HG02678 (cell line): ENCODE results near the gene WNT5A.

Source experiments
- ATAC-seq: cut with Tn5 transposase; IDR thresholded peaks from one replicate; pipeline ENCODE4 v1.9.1; 2021; ENCODE audit warnings: mild to moderate bottlenecking, moderate library complexity; ENCODE audit not compliant: unreplicated experiment

Gene WNT5A

DNA sequence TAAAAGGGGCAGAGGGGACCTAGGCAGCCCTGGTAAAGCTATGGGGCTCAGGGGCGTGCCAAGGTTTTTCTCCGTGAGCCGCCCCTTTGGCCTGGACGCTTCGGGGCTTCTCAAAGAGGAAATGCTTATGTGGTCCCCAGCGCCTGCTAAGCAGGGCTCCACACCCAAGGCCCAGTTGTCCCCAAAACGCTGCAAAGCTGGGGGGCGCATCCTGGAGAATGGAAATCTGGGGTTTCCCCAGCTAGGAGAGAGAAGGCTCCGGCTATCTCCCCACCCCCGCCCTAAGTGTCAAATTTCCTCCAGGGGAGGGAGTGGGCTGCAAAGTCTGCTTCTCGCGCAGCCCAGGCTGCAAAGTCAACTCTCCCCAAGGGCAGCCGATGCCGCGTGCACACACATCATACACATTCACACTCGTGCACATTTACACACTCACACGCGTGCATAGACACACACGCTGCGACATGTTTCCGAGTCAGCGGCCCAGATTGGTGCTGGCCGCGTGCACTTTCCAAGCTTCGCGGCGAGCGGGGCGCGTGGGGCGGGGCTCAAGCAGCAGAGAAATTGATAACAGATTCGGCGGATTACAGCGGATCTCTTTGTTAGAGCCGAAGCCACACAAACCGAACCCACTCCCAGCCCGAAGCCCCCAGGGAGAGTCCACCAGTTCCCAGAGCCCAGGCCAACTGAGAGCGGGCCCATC, 4.5 kb downstream of the WNT5A start:
- no peak for ATAC-seq

DNA sequence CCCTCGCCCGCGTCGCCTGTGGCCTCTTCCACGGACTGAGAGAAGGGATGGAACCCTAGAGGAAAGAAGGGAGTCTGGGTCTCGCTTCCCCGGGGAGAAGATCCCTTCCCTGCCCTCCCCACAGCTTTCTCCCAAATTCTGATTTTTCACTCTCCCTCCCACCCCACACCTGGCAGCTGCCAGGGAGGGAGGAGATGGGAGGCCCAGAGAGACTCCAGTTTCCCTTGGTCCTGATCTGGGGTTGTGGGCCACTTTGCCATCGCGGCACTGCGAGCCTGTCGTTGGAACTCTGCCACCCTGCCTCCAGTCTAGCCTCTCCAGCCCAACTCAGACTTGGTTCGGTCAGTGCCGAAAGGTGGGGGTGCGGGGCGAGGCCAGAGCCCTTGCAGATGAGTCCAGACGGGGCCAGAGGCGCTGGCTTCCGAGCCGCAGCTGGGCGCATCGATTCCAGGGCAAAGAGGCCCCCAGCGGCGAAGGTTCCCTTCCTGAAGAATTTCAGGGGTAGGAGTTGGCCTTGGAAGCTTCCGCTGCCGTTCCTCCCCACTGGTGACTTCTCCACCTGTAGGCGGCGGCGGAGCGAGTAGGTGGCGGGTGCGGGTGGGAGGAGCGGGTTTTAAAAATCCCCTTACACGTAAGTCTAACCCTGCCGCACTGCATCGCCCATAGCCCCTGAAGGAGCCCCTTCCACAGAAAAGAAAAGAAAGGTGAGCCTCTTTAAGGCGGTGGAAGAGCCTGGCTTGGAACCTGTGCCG, 5.2 kb downstream of the WNT5A start:
- no peak for ATAC-seq

DNA sequence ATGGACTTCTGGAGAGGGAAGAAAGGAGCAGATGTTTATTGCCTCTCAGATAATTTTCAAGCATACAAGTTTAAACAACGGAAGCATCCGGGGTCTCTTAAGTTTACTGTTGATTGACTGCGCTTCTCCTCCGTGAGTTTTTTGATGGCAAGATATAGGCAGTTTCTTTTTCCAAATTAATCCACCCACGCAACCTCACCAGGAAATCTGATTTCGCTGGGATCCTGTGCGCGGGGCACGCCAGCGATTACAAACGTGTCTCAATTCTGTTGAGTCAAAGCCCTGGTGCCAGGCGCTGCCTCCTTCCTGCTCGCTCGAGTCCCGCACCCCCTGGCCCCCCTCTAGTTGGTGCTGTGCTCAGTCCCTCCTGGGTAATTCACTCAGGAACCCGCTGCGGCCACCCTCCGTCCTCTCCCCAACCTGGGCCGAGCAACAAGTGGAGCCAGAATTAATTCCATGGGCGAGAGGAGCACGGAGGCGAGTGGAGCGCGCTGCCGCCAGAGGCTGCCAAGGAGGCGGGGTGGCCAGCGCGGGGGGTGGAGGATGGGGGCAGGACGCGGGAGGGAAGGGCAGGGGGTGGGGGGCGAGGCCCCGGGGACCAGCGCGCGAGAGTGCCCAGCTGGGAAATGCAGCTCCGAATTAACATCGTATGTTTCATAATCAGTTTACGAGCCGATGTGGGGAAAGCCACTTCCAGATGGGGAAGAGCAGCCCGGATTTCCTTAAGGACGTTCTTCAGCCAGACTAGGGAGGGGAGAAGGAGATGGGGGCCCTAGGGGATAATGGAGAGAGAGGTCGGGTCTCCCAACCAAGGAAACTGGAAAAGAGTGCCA, 6.0 kb downstream of the WNT5A start:
- ATAC-seq: no peak

DNA sequence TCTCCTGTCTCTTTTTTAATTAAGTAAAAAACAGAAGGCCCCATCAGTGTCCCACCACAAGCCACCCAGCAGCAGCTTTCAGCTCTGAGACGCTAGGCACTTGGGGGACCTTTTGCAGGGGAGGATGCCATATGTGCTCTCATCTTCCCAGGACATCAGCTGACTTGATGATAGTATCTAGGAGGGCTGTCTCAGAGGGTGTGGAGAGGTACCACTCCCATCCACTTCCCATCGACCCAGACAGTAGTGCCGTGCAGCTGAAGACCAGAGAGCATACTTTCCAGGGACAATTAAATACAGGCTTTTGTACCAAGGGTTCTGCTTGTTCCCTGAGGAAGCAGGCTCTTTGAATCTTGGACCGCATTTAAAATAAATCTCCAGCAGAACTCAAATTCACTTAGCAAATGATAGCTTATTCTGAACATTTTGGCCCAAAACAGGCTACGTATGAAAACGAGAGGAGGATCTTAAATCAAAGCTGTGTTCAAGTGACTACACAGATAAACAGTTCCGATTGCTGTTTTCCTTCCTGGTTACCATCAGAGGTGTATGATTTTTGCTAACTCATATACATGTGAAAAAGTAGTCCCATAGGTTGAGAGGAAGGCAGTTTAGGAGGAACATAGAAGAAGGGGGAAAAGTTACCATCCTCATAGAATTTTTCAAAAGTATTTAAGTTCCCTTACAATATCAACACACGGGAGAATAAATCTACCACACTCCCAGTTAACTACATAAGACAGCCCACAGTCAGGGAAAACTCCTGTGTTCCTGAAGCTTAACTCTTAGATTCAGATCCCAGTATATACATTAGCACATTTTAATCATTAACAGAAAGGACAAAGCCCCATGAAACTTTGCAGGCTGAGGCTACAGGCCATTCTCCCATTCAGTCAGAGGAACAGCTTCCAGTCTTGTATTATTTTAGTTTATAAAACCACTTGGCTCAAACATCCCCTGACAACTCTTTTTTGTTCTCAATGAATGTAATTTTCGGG, 9.5 kb downstream of the WNT5A start:
- ATAC-seq: no peak

DNA sequence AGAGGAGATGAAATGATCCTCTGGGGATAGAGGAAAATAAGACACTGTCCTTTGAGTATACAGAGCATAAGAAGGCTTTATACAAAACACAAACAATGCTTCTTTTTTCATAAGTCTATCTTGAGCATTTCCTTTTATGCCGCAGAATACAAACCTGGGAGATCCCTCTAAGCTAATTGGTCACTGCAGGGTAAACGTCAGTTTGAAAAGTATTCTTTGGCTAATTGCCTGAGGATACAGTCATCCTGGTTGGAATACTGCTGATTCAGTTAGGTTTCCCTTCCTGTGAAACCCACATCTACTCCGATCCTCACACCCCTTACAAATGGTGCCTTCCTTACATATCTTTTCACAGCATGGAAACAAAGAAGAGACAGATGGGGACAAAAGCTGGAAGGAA, 10.6 kb downstream of the WNT5A start:
- ATAC-seq: no peak

DNA sequence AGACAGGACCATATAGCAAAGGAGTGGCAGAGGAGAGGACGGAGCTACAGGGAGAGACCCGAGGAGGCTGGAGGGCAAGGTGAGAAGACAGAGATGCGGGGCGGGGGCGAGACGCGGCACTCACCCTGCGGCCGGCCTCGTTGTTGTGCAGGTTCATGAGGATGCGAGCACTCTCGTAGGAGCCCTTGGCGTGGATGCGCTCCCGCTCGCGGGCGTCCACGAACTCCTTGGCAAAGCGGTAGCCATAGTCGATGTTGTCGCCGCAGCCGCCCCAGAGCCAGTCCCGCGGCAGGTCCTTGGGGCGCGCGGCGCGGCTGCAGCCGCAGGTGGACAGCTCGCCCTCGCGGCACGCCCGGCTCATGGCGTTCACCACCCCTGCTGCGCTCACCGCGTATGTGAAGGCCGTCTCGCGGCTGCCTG, 12.9 kb downstream of the WNT5A start:
- no peak for ATAC-seq

DNA sequence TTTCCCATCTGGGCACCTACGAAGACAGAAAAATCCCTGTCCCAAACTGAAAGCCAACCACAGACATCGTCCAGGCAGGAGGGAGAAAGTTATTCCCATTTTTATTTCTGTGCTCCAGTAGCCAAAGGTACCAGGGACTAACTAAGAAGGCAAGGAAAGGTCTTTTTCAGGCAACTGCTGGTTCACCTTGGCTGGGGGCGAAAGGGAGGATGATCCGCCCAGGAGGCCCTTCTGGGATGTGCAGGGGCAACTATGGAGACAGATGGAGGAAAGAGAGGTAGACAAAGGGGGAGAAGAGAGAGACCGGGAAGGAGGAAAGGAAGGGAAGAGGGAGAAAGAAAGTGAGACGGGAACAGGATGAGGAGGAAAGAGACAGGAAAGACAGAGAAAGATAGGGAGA, 13.3 kb downstream of the WNT5A start:
- ATAC-seq: no peak

DNA sequence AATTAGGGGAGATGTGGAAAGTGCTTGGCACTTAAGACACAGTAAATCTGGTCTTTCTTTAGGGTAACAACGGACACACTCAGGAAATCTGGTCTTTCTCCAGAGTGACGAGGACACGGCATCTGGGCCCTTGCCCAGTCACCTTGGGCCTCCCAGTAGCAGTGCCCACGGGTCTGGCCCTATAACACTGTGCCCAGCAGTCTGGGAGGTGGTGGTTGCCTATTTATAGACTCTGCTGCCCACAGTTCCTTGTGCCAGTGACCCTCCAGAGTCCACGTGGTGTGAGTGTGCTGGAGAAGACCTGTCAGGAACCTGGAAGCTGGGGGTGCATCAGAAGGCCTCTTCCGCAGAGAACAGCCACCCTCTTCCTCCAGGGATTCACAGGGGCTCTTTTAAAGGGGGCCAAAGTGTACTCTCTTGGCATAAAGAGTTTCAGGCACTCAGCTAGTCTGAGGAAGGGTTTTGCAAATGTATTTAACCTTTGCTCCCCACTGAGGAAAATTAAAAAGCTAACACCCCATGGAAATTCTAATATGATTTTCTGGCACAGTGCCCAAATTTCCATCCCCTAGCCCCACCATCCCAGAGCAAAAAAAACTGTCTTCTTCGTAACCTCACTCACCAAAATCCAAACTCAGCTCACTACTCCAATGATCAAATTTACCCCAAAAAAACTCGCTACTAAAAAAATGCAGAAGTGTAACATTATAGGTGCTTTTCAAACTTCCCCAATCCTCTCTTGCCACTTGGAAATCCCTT, 15.4 kb downstream of the WNT5A start:
- ATAC-seq: no peak

DNA sequence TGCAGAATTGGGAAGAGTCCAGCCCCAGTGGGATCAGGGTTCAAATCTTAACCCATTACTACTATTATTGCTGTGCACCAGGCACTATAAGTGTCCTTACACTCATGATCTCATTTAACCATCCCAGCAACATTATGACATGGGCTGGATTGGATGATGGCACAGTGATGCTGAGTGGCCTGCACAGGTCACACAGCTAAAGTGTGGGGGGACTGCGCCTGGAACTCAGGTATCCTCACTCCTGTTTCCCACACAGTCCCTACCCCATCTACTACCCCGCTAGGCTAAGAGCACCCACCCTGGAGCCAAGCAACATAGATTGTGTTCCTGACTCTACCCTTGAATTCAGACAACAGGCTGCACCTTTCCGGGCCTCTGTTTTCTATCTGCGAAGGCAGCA, 16.0 kb downstream of the WNT5A start:
- ATAC-seq: no peak

DNA sequence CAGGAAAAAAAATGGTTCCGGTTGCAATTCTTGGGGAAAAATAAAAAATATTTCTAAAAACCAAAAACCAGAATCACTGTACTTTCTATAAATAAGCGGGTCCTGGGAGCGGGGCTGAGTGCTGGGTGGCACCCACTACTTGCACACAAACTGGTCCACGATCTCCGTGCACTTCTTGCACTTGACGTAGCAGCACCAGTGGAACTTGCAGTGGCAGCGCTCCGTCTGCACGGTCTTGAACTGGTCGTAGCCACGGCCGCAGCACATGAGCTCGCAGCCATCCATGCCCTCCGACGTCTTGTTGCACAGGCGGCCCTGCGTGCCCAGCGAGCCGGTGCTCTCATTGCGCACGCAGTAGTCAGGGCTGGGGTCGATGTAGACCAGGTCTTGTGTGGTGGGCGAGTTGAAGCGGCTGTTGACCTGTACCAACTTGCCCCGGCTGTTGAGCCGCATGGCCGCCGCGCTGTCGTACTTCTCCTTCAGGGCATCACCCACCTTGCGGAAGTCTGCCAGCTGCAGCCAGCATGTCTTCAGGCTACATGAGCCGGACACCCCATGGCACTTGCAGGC, 17.1 kb downstream of the WNT5A start:
- ATAC-seq: no peak

DNA sequence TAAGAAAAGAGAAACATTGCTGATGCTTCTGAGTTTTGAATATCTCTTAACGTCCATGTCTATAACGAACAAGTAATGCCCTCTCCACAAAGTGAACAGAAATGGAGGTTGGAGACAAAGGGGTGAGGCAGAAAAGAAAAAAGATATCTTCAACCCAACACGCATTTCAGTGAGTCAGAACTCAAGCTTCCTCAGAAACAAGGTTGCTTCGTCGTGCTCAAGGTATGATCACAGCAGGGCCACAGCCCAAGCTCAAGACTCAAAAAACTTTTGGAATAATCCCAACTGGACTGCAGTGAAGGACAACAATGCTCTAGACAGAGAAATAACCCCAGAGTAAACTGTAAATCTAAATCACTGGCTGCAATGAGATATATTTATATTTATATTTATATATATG, 18.9 kb downstream of the WNT5A start:
- ATAC-seq: no peak

DNA sequence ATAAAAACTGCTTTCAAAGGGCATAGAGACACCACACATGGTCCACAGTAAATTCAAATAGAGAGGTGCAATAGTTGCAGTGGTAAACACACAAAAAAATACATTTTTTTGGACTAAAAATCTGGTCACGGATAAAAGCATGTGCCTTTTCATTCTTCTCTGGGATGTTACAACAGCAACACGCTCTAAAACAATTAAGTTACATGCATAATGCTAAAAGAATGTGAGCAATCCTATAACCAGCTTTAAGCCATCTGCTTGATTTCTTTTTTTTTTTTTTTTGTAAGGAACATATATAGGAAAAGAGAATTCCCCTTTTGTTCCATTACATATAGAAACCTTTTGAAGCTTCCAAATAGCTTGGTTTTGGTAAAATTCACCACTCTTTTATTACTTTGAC, 20.0 kb downstream of the WNT5A start:
- ATAC-seq: no peak

DNA sequence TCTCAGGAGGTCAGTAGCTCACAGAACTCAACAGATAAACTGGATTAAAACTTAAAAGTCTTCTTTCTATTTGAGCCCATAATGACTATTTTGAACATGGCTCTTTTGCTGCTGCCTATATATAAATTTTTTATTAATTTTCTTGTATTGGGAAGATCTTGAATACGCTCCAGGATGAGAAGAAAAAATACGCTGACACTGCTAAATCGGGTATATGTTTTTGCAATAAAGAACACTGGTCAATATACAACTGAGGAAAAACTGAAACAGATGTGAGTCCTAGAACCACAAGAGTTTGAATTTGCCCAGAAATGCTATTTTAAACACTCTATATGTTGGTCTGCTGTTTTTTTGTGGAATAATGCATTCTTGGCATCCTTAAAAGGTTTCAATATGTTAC, 20.6 kb downstream of the WNT5A start:
- ATAC-seq: no peak

DNA sequence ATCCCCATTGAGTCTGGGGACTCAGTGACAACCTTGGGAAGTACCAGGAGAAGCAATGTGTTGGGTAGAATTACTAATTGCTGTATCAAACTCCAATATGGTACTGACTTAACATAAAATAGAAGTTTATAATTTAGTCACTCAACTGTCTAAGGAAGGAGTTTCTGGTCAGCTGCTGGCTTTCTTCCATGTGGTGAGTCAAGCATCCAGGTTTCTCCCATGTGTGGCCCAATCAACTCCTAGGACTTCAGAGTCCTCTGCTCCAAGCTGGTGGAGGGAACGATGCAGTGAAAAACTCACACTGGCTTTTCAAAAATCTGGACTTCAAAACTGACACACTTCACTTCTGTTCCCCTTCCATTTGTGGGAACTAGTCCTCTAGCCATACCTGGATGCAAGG, 25.2 kb downstream of the WNT5A start:
- ATAC-seq: no peak

DNA sequence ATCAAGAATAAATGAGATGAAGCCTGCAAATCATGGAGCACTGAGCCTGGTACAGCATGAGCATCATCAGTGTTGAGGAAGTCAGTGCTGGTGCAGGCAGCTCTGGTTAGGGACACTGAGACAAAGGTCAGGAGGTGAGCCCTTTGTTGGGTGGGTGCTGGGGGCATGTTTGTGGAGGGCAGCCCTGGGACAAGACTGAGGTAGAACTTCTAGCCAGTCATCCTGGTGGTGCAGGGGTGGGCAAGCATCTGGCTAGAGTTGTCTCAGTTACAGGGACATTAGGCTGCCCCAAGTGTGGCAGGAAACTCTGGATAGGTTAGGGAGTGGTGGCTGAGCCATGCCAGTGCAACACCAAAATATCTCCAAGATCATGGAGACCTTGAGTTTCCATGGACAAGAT, 27.3 kb downstream of the WNT5A start:
- no peak for ATAC-seq

DNA sequence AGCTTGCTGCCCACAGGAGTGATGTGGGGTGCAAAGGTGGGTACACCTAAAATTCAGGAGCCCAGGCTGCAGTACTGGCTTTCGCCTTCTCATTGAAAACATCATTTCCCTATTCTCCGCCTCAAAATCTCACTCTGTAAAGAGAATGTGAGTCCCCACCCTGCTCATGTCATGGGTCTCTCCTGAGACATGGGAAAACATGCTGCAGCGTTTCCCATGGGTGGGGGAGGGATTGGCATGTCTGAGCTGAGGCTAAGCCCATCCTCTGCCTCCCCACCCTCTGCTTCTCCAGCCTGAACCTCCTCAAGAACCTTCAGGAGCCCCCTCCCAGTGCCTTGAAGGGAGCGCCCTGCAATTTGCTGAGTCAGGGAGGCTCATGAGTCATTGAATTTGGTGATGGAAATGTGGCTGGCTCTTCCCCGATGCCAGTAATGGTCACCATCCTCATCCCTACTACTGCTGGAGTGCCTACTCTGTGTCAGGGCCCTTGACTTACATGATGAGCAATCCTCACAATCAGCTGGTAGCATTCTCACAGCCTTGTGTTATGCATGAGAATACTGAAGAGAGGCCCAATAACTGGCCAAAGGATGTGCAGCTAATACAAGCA, 28.8 kb downstream of the WNT5A start:
- ATAC-seq: no peak

DNA sequence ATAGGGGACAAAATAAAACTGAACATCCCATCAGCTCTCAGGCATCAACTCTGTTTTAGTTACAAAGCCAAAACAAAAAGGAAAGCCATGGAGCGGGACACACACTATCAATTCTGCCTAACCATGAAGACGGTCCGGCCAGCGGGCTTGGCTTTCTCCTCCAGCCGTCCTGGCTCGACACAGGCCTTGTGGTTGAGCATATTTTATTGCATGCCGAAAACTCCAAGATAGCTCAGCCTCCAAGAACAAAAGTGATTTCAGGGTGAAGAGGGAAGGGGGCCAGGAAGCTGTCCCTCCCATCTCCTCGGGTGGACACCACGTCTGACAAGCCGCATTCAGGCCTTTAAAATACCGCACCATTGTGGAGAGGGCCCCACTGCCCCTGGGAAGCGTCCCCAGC, 31.2 kb downstream of the WNT5A start:
- ATAC-seq: no peak

DNA sequence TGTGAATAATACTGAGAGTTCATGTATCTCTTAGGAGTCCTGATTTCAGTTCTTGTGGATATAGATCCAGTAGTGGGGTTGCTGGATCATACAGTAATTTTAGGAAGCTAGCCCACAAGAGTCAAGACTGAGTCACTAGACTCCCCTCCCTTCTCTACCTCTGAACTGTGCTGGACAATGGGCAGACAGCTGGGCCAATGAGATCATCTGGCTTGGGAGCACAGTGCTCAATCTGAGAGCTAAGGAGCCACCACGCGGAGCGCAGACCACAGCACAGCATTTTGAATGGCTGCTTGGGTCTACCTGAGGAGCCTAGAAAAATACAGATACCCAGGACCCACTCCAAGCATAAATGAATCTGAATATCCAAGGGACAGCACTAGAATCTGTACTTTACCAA, 32.5 kb downstream of the WNT5A start:
- ATAC-seq: no peak

DNA sequence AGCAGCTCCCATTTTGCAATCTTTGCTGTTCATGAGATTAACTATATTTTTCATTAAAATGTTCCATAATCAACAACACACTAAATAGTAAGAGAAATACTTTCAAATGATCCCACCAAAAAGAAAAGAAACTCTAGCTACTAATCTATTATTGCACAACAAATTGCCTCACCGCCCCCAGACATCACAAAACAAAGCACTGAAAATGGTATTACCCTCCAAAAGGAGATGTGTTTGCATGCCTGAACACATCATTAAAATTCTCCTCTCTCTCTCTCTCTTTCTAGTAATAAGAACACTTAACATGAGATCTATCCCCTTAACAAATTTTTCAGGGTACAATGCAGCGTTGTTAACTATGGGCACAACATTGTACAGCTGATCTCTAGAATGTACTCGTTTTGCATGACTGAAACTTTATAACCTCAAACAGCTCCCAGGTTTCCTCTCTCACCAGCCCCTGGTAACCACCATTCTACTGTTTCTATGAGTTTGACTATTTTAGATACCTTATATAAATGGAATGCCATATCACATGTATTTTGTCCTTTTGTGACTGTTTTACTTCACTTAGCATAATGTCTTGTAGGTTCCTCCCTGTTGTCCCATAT, 33.1 kb downstream of the WNT5A start:
- ATAC-seq: no peak
